ENCODE measurements around the gene HEPACAM. TPM values are rescaled to one million over a fixed set of nuclear protein-coding genes. Genes with fewer than 3 reads are reported as not detected.
A peak's percentile ranks its signal among the peaks of the same experiment; 100 is the strongest.
"Not testable (repeated sequence)": the region's sequence is repeated elsewhere in the genome, so short reads cannot be mapped to it uniquely, and the experiment has no call there.

The HEPACAM gene
- total RNA-seq: not detected
- polyA plus RNA-seq: not detected
- 0 to 0.49 (median 0.03) reads per million in 6 experiments for total RNA-seq

- no peak within 1 kb of the TSS for H3K27ac Mint-ChIP-seq
- H3K27me3 Mint-ChIP-seq: peaks cover 0 to 2% (median 0%) of the 10 kb centered on the region in 5 donors
- no peak within 1 kb of the TSS for H3K4me3 Mint-ChIP-seq
- DNase-seq (no peak), ATAC-seq (no peak)
- peaks cover 0 to 7% (median 3%) of the 10 kb centered on the region in 4 donors for H3K4me1 Mint-ChIP-seq
- POLR2A ChIA-PET: interaction anchor here (1.0 to 2.6 kb wide), 2 partner anchors 10 to 18 kb away, joined by 4 to 8 read pairs; partner anchors contain the start of gene CCDC15
- H3K36me3 Mint-ChIP-seq: no peaks in the 10 kb centered on the region
- H3K9me3 Mint-ChIP-seq: no peaks in the 10 kb centered on the region
Observed at GRCh38 chr11:124935548-124936514, at the start of gene HEPACAM. Gene HEPACAM, minus strand, starts transcription at chr11:124936047. Its CDS starts 41 bp downstream, at chr11:124936006.

- DNase-seq: no peak
- no peaks in the 10 kb centered on the region for H3K4me1 Mint-ChIP-seq
- no peaks in the 10 kb centered on the region for H3K27me3 Mint-ChIP-seq
- peaks cover 4 to 41% (median 30%) of the 10 kb centered on the region in 9 donors for H3K9me3 Mint-ChIP-seq
- no peak overlapping the region for H3K27ac Mint-ChIP-seq
- peaks cover 36 to 75% (median 56%) of the 10 kb centered on the region in 3 donors for H3K36me3 Mint-ChIP-seq
- H3K4me3 Mint-ChIP-seq: no peak overlapping the region
- no peak for ATAC-seq
- POLR2A ChIA-PET: no interaction called here
Observed at GRCh38 chr11:124984512-124984854, 48.6 kb upstream of the HEPACAM start.

- no peaks in the 10 kb centered on the region for H3K27me3 Mint-ChIP-seq
- H3K4me3 Mint-ChIP-seq: no peak overlapping the region
- no peak for DNase-seq
- peaks cover 8 to 46% (median 32%) of the 10 kb centered on the region in 9 donors for H3K9me3 Mint-ChIP-seq
- peak overlapping the region in 1 of 10 donors; percentile 46 for H3K27ac Mint-ChIP-seq
- H3K4me1 Mint-ChIP-seq: no peaks in the 10 kb centered on the region
- POLR2A ChIA-PET: no interaction called here
- no peak for ATAC-seq
- peaks cover 42 to 79% (median 58%) of the 10 kb centered on the region in 3 donors for H3K36me3 Mint-ChIP-seq
Observed at GRCh38 chr11:124983674-124984511, 48.0 kb upstream of the HEPACAM start.

- Mint-ChIP-seq H3K27ac (no peak overlapping the region), H3K4me3 (no peak overlapping the region), H3K9me3 (peaks cover 8 to 46% (median 32%) of the 10 kb centered on the region in 9 donors), H3K36me3 (peaks cover 52 to 75% (median 56%) of the 10 kb centered on the region in 3 donors), H3K27me3 (no peaks in the 10 kb centered on the region), H3K4me1 (no peaks in the 10 kb centered on the region)
- DNase-seq (no peak), ATAC-seq (no peak)
- POLR2A ChIA-PET: no interaction called here
Observed at GRCh38 chr11:124982043-124982442, 46.2 kb upstream of the HEPACAM start.

- no peak overlapping the region for H3K27ac Mint-ChIP-seq
- peaks cover 47 to 55% (median 52%) of the 10 kb centered on the region in 3 donors for H3K36me3 Mint-ChIP-seq
- no peak overlapping the region for H3K4me3 Mint-ChIP-seq
- H3K9me3 Mint-ChIP-seq: peaks cover 8 to 44% (median 32%) of the 10 kb centered on the region in 9 donors
- ATAC-seq (no peak), DNase-seq (no peak)
- H3K27me3 Mint-ChIP-seq: no peaks in the 10 kb centered on the region
- H3K4me1 Mint-ChIP-seq: no peaks in the 10 kb centered on the region
- POLR2A ChIA-PET: no interaction called here
Observed at GRCh38 chr11:124978316-124978715, 42.5 kb upstream of the HEPACAM start.

GRCh38 chr11:124977006-124977405 lies 41.2 kb upstream of the HEPACAM start:
- ATAC-seq: no peak
- POLR2A ChIA-PET: no interaction called here
- H3K4me3 Mint-ChIP-seq: no peak overlapping the region

GRCh38 chr11:124976531-124976930 lies 40.7 kb upstream of the HEPACAM start:
- ATAC-seq (no peak), DNase-seq (no peak)
- no peaks in the 10 kb centered on the region for H3K4me1 Mint-ChIP-seq

More at GRCh38 chr11:124977006-124977405, 41.2 kb upstream of the HEPACAM start:
- H3K27ac Mint-ChIP-seq: no peak overlapping the region
- peaks cover 36 to 42% (median 39%) of the 10 kb centered on the region in 3 donors for H3K36me3 Mint-ChIP-seq
- H3K4me1 Mint-ChIP-seq: no peaks in the 10 kb centered on the region
- H3K9me3 Mint-ChIP-seq: peaks cover 8 to 31% (median 19%) of the 10 kb centered on the region in 9 donors
- peak in 1 of 10 donors; percentile 1 for DNase-seq
- H3K27me3 Mint-ChIP-seq: no peaks in the 10 kb centered on the region

GRCh38 chr11:124971810-124972209 lies 36.0 kb upstream of the HEPACAM start:
- Mint-ChIP-seq H3K36me3 (peaks cover 0 to 15% (median 6%) of the 10 kb centered on the region in 3 donors), H3K27ac (no peak overlapping the region), H3K4me1 (no peaks in the 10 kb centered on the region), H3K27me3 (no peaks in the 10 kb centered on the region), H3K9me3 (peaks cover 0 to 2% (median 0%) of the 10 kb centered on the region in 9 donors), H3K4me3 (no peak overlapping the region)
- POLR2A ChIA-PET: no interaction called here
- ATAC-seq: no peak
- no peak for DNase-seq

More at GRCh38 chr11:124976531-124976930, 40.7 kb upstream of the HEPACAM start:
- Mint-ChIP-seq H3K4me3 (no peak overlapping the region), H3K27me3 (no peaks in the 10 kb centered on the region), H3K27ac (no peak overlapping the region), H3K9me3 (peaks cover 8 to 26% (median 18%) of the 10 kb centered on the region in 9 donors), H3K36me3 (peaks cover 31 to 37% (median 35%) of the 10 kb centered on the region in 3 donors)
- POLR2A ChIA-PET: no interaction called here

- Mint-ChIP-seq H3K36me3 (peaks cover 0 to 15% (median 6%) of the 10 kb centered on the region in 3 donors), H3K27ac (no peak overlapping the region), H3K4me1 (no peaks in the 10 kb centered on the region), H3K4me3 (no peak overlapping the region), H3K27me3 (no peaks in the 10 kb centered on the region), H3K9me3 (peaks cover 0 to 2% (median 0%) of the 10 kb centered on the region in 9 donors)
- POLR2A ChIA-PET: no interaction called here
- DNase-seq: no peak
- ATAC-seq: no peak
Observed at GRCh38 chr11:124970925-124971324, 35.1 kb upstream of the HEPACAM start.

- not testable (repeated sequence) for H3K4me3 Mint-ChIP-seq, H3K4me1 Mint-ChIP-seq, H3K27me3 Mint-ChIP-seq, DNase-seq, ATAC-seq, H3K9me3 Mint-ChIP-seq
- POLR2A ChIA-PET: interaction anchor here (0.6 kb wide), 1 partner anchor 71 kb away, joined by 3 read pairs; no protein-coding TSS in a partner anchor
- peak overlapping the region in 1 of 10 donors; percentile 29 for H3K27ac Mint-ChIP-seq
- peaks cover 0 to 15% (median 6%) of the 10 kb centered on the region in 3 donors for H3K36me3 Mint-ChIP-seq
Observed at GRCh38 chr11:124968197-124968596, 32.4 kb upstream of the HEPACAM start.

- Mint-ChIP-seq H3K27me3 (no peaks in the 10 kb centered on the region), H3K4me3 (no peak overlapping the region), H3K36me3 (peaks cover 0 to under 1% (median 0%) of the 10 kb centered on the region in 3 donors), H3K9me3 (no peaks in the 10 kb centered on the region), H3K4me1 (no peaks in the 10 kb centered on the region), H3K27ac (no peak overlapping the region)
- POLR2A ChIA-PET: interaction anchor here (1.0 kb wide), 1 partner anchor 11 kb away, joined by 4 read pairs; no protein-coding TSS in a partner anchor
- DNase-seq: peak in 6 of 10 donors; percentile 14 to 74 (median 60)
- ATAC-seq: peak; percentile 97
Observed at GRCh38 chr11:124961972-124962609, 26.2 kb upstream of the HEPACAM start.

- no peak overlapping the region for H3K4me3 Mint-ChIP-seq
- DNase-seq (peak in 1 of 10 donors; percentile 2), ATAC-seq (no peak)
- no peaks in the 10 kb centered on the region for H3K36me3 Mint-ChIP-seq
- H3K27ac Mint-ChIP-seq: no peak overlapping the region
- no peaks in the 10 kb centered on the region for H3K9me3 Mint-ChIP-seq
- H3K27me3 Mint-ChIP-seq: no peaks in the 10 kb centered on the region
- POLR2A ChIA-PET: interaction anchor here (3.2 to 3.5 kb wide), 2 partner anchors 78 to 156 kb away, joined by 27 to 49 read pairs; partner anchors contain the start of gene TMEM218
- H3K4me1 Mint-ChIP-seq: peaks cover 0 to 3% (median under 1%) of the 10 kb centered on the region in 4 donors
Observed at GRCh38 chr11:124955035-124955434, 19.2 kb upstream of the HEPACAM start.

All from naive thymus-derived CD8-positive, alpha-beta T cell (primary cell).